ENCODE data around the gene HSD17B1.
"Not testable (repeated sequence)": the region's sequence is repeated elsewhere in the genome, so short reads cannot be mapped to it uniquely, and the experiment has no call there.

GRCh38 chr17:42552736-42553135, at the start of gene HSD17B1:
- not testable (repeated sequence) for TF ChIP-seq POLR2A (IDR thresholded peaks at IDR 0.05; ENCODE audit: low read depth, low read length); CTCF (conservative IDR thresholded peaks at IDR 0.05; ENCODE audit: low read depth, low read length); MAFK (IDR thresholded peaks at IDR 0.05; ENCODE audit: low read depth, low read length); MXI1 (IDR thresholded peaks at IDR 0.05; ENCODE audit: borderline replicate concordance, low read depth, low read length)

Data from IMR-90 (cell line).